ENCODE data around the gene UBA3. TPM values are rescaled to one million over a fixed set of nuclear protein-coding genes. Genes with fewer than 3 reads are reported as not detected.

UBA3 gene
- total RNA-seq, 2 experiments from 2014 or later: 64.1 to 74.3 TPM

DNA sequence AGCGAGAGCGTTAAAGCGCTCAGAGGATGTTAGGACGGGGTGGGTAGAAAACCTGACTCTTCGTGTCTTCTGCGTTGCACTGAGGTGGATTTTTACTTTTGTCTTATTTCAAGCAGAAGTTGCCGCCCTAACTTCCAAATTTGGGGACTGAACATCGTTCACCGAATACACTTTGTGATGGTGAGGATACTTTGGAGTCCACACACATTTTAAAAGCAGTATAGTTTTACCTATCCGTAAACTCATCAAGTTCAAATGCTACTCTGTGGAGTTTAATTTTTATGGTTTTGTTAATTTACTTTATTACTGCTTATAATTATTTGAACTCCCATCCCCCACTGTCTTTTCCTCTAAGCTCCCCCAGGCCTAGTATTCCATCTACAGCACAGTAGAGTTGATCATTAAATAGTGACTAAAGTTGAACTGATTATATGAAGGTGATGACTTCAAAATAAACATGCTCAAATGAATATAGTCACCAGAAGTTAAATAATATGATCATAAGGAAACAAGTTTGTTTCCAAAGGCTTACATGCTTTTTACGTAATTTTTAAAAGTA is 66.1 kb downstream of the UBA3 start:
- H3K9me3 Mint-ChIP-seq: no peaks in the 10 kb centered on the region
- no peaks in the 10 kb centered on the region for H3K27me3 Mint-ChIP-seq
- no peak for DNase-seq
- peaks cover 28% of the 10 kb centered on the region for H3K4me1 Mint-ChIP-seq
- peak overlapping the region; percentile 83 for H3K4me3 Mint-ChIP-seq
- H3K36me3 Mint-ChIP-seq: peaks cover 22% of the 10 kb centered on the region
- peak overlapping the region; percentile 72 for H3K27ac Mint-ChIP-seq

DNA sequence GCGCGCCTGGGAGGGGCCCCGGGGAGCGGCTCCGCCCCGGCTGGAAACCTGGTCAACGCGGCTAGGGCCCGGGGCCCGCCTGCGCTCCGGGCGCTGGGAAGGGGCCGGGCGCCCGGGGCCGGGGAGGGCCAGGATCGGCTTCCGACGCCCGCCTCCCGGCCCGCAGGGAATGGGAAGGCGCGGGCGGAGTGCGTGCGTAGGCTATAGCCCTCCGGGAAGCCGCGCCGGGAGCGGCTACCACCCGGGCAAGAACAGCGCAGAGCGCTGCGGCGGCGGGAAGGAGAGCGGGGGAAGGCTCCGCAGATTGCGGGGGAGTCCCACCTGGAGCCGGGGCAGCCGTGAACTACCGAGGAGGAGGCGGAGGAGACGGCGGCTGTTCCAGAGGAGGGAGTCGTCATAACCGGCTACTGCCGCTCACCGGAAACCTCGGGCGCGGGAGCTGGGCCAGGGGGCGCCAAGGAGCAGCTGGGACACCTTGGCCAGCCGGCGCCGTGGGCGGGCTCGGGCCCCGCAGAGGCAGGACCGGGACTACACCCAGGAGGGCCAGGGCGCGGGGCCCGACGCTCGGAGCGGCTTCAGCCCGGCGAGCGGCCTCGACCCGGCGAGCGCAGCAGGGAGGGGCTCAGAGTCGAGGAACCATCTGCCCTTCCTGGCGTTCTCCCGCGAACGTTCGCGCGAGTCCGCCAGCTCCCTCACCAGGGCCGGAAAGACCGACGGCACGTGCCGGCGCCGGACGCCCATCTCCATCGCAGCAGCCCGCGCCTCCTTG is 66.7 kb downstream of the UBA3 start, which contains the start of gene EOGT:
EOGT (minus strand) TSS at position 432 of the 769 bp plus-strand sequence. CDS start 3,838 bp downstream, outside the sequence.
- Mint-ChIP-seq H3K36me3 (peaks cover 25% of the 10 kb centered on the region), H3K4me3 (peak within 1 kb of the TSS; percentile 83), H3K27me3 (no peaks in the 10 kb centered on the region), H3K9me3 (no peaks in the 10 kb centered on the region), H3K27ac (peak within 1 kb of the TSS; percentile 74), H3K4me1 (peaks cover 29% of the 10 kb centered on the region)
- peak; percentile 85 for DNase-seq

DNA sequence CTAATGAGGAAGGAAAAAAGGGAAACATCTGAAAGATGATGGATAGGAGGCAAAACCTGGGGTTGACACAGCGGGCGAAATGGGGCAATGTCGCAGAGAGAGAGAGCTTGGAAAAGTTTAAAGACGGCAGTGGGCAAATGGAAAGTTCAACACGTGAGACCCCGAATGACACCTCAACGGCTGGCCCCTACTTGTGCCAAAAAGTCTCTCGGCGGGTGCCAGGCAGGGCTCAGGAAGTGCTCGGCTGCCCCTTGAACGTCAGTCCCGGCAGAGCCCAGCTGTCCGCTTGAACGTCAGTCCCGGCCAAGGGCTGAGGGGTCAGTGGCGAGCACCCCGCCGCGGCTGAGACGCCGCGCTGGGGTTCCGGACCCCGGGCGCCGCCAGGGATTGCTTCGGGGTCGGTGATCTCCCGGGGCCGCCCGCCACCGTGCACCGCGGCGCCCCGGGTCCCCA is 67.3 kb downstream of the UBA3 start:
- H3K4me1 Mint-ChIP-seq: peaks cover 29% of the 10 kb centered on the region
- H3K36me3 Mint-ChIP-seq: peaks cover 25% of the 10 kb centered on the region
- H3K4me3 Mint-ChIP-seq: peak overlapping the region; percentile 80
- no peak for DNase-seq
- no peaks in the 10 kb centered on the region for H3K27me3 Mint-ChIP-seq
- H3K9me3 Mint-ChIP-seq: no peaks in the 10 kb centered on the region
- peak overlapping the region; percentile 74 for H3K27ac Mint-ChIP-seq

DNA sequence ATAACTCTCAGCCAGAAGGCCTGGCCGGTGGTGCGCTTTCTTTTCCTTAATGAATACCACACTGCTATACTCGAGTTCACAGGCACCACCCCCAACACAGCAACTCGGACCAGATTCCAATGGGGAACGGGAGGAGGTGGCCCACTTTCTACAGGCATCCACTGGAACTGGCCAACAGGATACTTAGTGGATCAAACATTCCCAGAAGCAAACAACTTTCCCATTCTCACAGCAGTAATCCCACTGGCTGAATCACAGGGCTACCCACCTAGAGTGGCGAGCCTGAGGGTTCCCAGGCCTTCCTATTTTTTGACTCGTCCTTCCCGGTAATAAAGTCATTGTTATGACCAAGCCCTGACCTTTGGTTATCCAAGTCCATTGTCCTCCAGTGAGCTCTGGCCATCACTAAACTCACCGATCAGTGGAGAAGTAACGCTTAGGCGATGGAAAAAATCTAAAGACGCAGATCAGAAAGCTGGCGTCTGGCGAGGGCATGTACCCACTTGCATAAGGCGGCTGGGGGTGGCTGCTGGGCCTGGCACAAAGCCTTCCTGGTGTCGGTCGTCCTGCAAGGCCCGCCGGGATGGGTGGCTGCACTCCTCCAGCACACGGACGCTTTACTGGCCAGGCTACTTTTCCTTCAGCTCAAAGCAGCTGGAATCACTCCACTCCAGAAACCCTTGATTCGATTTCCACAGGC is 67.9 kb downstream of the UBA3 start:
- no peaks in the 10 kb centered on the region for H3K9me3 Mint-ChIP-seq
- peaks cover 29% of the 10 kb centered on the region for H3K4me1 Mint-ChIP-seq
- no peak for DNase-seq
- H3K27me3 Mint-ChIP-seq: no peaks in the 10 kb centered on the region
- H3K36me3 Mint-ChIP-seq: peaks cover 20% of the 10 kb centered on the region
- peak overlapping the region; percentile 80 for H3K4me3 Mint-ChIP-seq
- H3K27ac Mint-ChIP-seq: peak overlapping the region; percentile 74

DNA sequence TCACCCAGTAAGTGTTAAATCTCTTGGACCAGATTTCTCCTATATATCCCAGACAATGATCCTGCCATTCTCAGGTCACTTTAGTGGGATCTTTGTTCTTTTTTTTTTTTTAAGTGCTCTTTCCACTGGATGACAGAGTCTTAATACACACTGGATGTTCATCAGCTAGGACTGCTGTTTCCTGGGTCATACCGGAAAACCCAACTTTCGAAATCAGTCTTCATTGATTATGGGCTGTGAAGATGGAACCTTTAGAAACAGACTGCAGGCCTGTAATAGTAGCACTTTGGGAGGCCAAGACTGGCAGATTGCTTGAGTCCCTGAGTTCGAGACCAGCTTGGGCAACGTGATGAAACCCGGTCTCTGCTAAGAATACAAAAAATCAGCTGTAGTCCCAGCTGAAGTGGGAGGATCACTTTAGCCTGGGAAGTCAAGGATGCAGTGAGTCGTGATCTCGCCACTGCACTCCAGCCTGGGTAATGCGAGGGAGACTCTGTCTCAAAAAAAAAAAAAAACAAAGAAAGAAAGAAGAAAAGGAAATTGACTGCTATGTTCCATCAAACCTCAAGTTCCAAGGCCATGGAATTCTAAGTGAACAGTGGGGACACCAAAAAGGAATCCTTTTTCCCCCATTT is 69.0 kb downstream of the UBA3 start:
- no peaks in the 10 kb centered on the region for H3K9me3 Mint-ChIP-seq
- no peak for DNase-seq
- peak overlapping the region; percentile 20 for H3K4me3 Mint-ChIP-seq
- H3K36me3 Mint-ChIP-seq: peaks cover 14% of the 10 kb centered on the region
- no peak overlapping the region for H3K27ac Mint-ChIP-seq
- peaks cover 26% of the 10 kb centered on the region for H3K4me1 Mint-ChIP-seq
- H3K27me3 Mint-ChIP-seq: no peaks in the 10 kb centered on the region

DNA sequence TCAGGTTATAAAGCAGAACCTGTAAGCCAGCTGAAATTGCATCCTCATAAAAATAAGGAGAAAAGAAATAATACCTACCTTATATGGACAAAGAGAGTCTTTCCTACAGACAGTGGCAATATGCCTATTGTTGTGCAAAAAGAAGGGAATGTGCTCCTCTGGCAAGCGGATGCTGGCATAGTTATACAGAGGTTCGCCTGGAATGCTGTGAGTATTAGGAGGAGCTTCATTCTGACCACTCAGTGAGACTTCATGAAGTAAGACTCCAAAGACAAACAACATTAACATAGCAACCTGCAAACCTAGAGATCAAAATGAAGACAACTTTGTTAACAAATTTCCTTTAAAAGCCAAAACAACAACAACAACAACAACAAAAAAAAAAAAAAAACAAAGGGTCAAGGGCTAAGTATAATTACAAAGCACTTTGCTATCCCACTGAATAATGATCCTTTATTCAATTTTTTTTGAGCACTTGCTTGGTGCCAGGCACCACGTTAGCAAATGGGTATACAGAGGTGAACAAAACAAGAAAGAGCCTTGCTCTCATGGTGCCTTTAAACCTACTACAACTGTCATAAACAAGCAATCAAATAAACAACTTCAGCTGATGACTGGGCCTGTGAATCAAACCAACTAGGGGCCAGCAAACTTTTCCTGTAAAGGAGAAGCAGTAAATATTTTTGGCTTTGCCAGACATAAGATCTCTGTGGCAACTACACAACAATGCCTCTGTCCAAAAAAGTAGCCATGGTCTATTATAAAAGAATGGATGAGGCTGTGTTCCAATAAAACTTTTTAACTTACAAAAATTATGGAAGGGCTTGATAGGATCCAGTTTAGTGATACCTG is 70.4 kb downstream of the UBA3 start:
- H3K9me3 Mint-ChIP-seq: no peaks in the 10 kb centered on the region
- peaks cover 17% of the 10 kb centered on the region for H3K4me1 Mint-ChIP-seq
- H3K4me3 Mint-ChIP-seq: no peak overlapping the region
- DNase-seq: no peak
- no peak overlapping the region for H3K27ac Mint-ChIP-seq
- H3K27me3 Mint-ChIP-seq: no peaks in the 10 kb centered on the region
- H3K36me3 Mint-ChIP-seq: peaks cover 7% of the 10 kb centered on the region

DNA sequence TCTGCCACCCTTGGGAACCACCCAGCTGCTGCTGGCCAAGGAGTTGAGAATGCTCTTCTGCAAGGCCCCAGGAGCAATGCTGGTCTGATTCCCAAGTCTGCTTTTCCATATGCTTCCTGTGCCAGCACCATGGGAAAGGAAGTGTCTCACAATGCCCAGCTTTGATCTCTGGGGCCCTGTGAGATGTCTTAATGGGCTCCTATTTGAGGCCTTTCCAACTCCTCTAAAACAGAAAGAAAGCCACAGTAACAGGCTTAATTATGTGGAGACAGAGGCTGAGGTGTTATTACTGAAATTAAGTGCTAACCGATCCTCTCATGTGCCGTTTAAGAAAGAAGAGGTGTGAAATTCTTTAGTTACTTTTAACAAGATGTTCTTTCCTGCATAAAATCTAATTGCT is 71.2 kb downstream of the UBA3 start:
- no peaks in the 10 kb centered on the region for H3K9me3 Mint-ChIP-seq
- H3K36me3 Mint-ChIP-seq: peaks cover 8% of the 10 kb centered on the region
- peaks cover 12% of the 10 kb centered on the region for H3K4me1 Mint-ChIP-seq
- no peak overlapping the region for H3K4me3 Mint-ChIP-seq
- H3K27ac Mint-ChIP-seq: no peak overlapping the region
- no peaks in the 10 kb centered on the region for H3K27me3 Mint-ChIP-seq
- DNase-seq: no peak

DNA sequence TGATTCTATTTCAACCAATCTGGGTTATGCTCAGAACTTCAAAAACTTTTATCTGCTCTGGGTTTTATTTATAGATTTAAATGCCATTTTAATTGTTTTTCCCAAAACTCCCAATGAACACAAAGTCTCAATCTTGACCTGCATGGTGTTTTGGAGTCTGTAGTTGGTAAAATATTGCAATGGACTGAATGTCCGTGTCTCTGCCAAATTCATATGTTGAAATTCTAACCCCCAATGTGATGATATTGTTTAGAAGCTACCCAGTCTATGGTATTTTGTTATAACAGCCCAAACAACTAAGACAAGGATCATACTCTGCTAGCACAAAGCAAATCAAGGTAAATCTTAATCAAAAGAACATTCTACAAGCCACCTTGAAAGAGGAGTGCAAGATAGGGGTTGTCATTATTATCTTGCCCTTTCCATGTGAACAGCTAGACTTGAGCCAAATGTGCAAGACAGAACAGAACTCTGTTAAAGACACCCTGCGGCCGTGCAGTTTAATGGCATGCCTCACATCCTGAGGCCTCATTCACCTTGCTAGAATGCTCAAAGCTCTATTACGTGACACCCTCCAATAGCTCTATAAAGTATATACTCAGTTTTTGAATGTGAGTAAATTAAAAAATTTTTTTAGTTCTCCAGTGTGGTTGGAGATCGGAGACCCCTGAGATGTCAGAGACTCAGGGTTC is 74.2 kb downstream of the UBA3 start:
- H3K4me1 Mint-ChIP-seq: peaks cover 2% of the 10 kb centered on the region
- no peak for DNase-seq
- no peak overlapping the region for H3K4me3 Mint-ChIP-seq
- no peak overlapping the region for H3K27ac Mint-ChIP-seq
- H3K9me3 Mint-ChIP-seq: no peaks in the 10 kb centered on the region
- H3K36me3 Mint-ChIP-seq: peaks cover 22% of the 10 kb centered on the region
- no peaks in the 10 kb centered on the region for H3K27me3 Mint-ChIP-seq

DNA sequence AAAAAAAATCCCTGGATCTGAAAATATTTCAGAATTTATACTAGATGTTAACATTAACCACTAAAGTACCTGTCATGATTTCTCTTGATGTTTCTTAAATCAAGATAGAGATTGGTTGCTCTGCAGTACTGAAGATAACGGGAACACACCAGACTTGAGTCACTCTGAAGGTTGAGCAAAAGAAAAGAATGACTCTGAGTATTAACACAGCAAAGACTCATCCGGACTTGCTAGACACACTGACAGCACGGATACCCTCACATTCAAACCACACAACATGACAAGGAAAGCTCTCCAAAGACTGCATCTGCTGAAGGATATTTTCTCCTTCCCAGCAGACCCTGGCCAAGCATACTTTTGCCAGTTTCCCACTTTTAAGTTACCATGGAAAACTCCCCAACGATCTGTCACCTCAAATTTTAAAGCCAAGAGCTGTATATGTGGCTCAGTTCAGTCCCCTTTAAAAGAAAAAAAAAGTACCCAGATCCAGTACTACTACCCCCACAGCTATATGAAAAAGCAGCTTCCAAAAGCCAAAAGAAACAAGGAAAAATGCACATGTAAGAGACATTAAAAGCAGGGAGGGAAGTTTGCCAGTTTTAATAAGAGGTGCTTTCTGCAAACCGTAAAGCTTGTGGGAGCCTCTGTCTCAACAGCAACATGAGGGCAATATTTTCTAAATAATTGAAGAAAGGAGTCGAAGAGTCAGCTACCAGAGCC is 74.9 kb downstream of the UBA3 start:
- DNase-seq: no peak
- Mint-ChIP-seq H3K27ac (no peak overlapping the region), H3K27me3 (no peaks in the 10 kb centered on the region), H3K36me3 (peaks cover 22% of the 10 kb centered on the region), H3K9me3 (no peaks in the 10 kb centered on the region), H3K4me3 (no peak overlapping the region), H3K4me1 (peaks cover 2% of the 10 kb centered on the region)

Other genes with a start within 250 kb of the UBA3 start
- gene TAFA4, start 147.8 kb downstream of the UBA3 start, total RNA-seq: not detected
- 10 to 100 TPM; 10.8 to 14.1 TPM for gene EOGT, start 66.7 kb downstream of the UBA3 start, total RNA-seq
- 10 to 100 TPM; 28.8 to 30.5 TPM for gene TMF1, start 28.0 kb downstream of the UBA3 start, total RNA-seq
- 10 to 100 TPM; 67.6 to 69.0 TPM for gene ARL6IP5, start 4.6 kb upstream of the UBA3 start, total RNA-seq
- gene LMOD3, start 42.2 kb upstream of the UBA3 start, total RNA-seq: not detected

All from activated naive CD8-positive, alpha-beta T cell treated with anti-CD3 and anti-CD28 coated beads for 36 hours (primary cell).